KMS-11 (cell line): ENCODE data around the gene CEL.

Source experiments
- H2AFZ ChIP-seq: fragments of 200-600 bp; sonication (generic); 2 replicates; pipeline ENCODE4 v1.6.1; 2016; ENCODE audit warnings: antibody characterized with exemption, mixed run types, low read depth
- H3K27ac ChIP-seq: fragments of 200-600 bp; sonication (generic); 2 replicates; pipeline ENCODE4 v1.6.1; 2016; ENCODE audit warnings: mild to moderate bottlenecking, mixed run types
- H3K27me3 ChIP-seq: fragments of 200-600 bp; sonication (generic); 2 replicates; pipeline ENCODE4 v1.6.1; 2017; ENCODE audit warnings: mild to moderate bottlenecking, low read depth, mixed run types, moderate library complexity; ENCODE audit not compliant: insufficient read depth
- H3K36me3 ChIP-seq: fragments of 200-600 bp; sonication (generic); 2 replicates; pipeline ENCODE4 v1.6.1; 2017; ENCODE audit warnings: mild to moderate bottlenecking, mixed run types; ENCODE audit not compliant: insufficient read depth
- H3K4me1 ChIP-seq: fragments of 200-600 bp; sonication (generic); 2 replicates; pipeline ENCODE4 v1.6.1; 2016; ENCODE audit warnings: mild to moderate bottlenecking, low read depth, mixed run types; ENCODE audit not compliant: poor library complexity, severe bottlenecking
- H3K4me2 ChIP-seq: fragments of 200-600 bp; sonication (generic); 2 replicates; pipeline ENCODE4 v1.7.0; 2016; ENCODE audit warnings: mild to moderate bottlenecking, mixed run types
- H3K4me3 ChIP-seq: fragments of 200-600 bp; sonication (generic); IDR thresholded peaks from 2 replicates; pipeline ENCODE4 v1.6.1; 2017; ENCODE audit warnings: low read depth, low read length, mixed read lengths; ENCODE audit not compliant: insufficient read depth
- H3K79me2 ChIP-seq: fragments of 200-600 bp; sonication (generic); 2 replicates; pipeline ENCODE4 v1.6.1; 2016; ENCODE audit warnings: low read depth, mixed run types; ENCODE audit not compliant: insufficient read depth
- H3K9ac ChIP-seq: fragments of 200-600 bp; sonication (generic); 2 replicates; pipeline ENCODE4 v1.6.1; 2016; ENCODE audit warnings: mild to moderate bottlenecking, mixed run types
- H4K20me1 ChIP-seq: fragments of 200-600 bp; sonication (generic); 2 replicates; pipeline ENCODE4 v1.6.1; 2016; ENCODE audit warnings: mild to moderate bottlenecking, mixed run types; ENCODE audit not compliant: insufficient read depth
- CTCF ChIP-seq: fragments of 200-600 bp; sonication (generic); conservative IDR thresholded peaks from 2 replicates; pipeline ENCODE4 v1.6.1; 2017; ENCODE audit warnings: low read depth, mild to moderate bottlenecking, antibody characterized with exemption, low read length, moderate library complexity, mixed read lengths

The CEL gene

GRCh38 chr9:133044125-133044524 lies 17.7 kb upstream of the CEL start:
- peaks cover 12% of the 10 kb centered on the region for H3K4me1 ChIP-seq
- no peak overlapping the region for H3K27ac ChIP-seq
- H2AFZ ChIP-seq: no peak overlapping the region
- H3K36me3 ChIP-seq: no peaks in the 10 kb centered on the region
- peaks cover 1% of the 10 kb centered on the region; the same call in 1 of the 2 replicates for H3K79me2 ChIP-seq
- H3K4me3 ChIP-seq: no peak overlapping the region
- H3K9ac ChIP-seq: no peak overlapping the region
- no peaks in the 10 kb centered on the region for H3K27me3 ChIP-seq
- no peaks in the 10 kb centered on the region for H4K20me1 ChIP-seq
- TF ChIP-seq CTCF: no peak
- H3K4me2 ChIP-seq: no peak overlapping the region

- no peak overlapping the region for H3K9ac ChIP-seq
- no peak overlapping the region for H3K4me3 ChIP-seq
- H2AFZ ChIP-seq: no peak overlapping the region
- H3K36me3 ChIP-seq: no peaks in the 10 kb centered on the region
- no peaks in the 10 kb centered on the region for H3K27me3 ChIP-seq
- peaks cover 12% of the 10 kb centered on the region for H3K4me1 ChIP-seq
- TF ChIP-seq CTCF: no peak
- H4K20me1 ChIP-seq: no peaks in the 10 kb centered on the region
- no peak overlapping the region for H3K4me2 ChIP-seq
- H3K27ac ChIP-seq: no peak overlapping the region
- no peaks in the 10 kb centered on the region for H3K79me2 ChIP-seq
These were observed 17.1 kb upstream of the CEL start for GRCh38 chr9:133044661-133045060.

- no peaks in the 10 kb centered on the region for H3K79me2 ChIP-seq
- H3K4me1 ChIP-seq: peaks cover 12% of the 10 kb centered on the region
- no peak overlapping the region for H3K4me2 ChIP-seq
- no peaks in the 10 kb centered on the region for H4K20me1 ChIP-seq
- H3K27me3 ChIP-seq: no peaks in the 10 kb centered on the region
- no peak overlapping the region for H3K27ac ChIP-seq
- H3K4me3 ChIP-seq: no peak overlapping the region
- TF ChIP-seq CTCF: no peak
- H3K9ac ChIP-seq: no peak overlapping the region
- no peak overlapping the region for H2AFZ ChIP-seq
- H3K36me3 ChIP-seq: no peaks in the 10 kb centered on the region
These were observed 16.6 kb upstream of the CEL start for GRCh38 chr9:133045132-133045531.

GRCh38 chr9:133046196-133046899 lies 15.4 kb upstream of the CEL start:
- peaks cover 12% of the 10 kb centered on the region for H3K4me1 ChIP-seq
- no peaks in the 10 kb centered on the region for H4K20me1 ChIP-seq
- H3K9ac ChIP-seq: no peak overlapping the region
- no peak overlapping the region for H3K4me3 ChIP-seq
- no peak overlapping the region for H2AFZ ChIP-seq
- no peaks in the 10 kb centered on the region for H3K27me3 ChIP-seq
- H3K79me2 ChIP-seq: no peaks in the 10 kb centered on the region
- H3K36me3 ChIP-seq: no peaks in the 10 kb centered on the region
- no peak overlapping the region for H3K4me2 ChIP-seq
- no peak for TF ChIP-seq CTCF
- H3K27ac ChIP-seq: no peak overlapping the region
